LNCaP clone FGC (cell line): ENCODE data around the gene PHLPP1.

Source experiments
- DNase-seq: peaks from one replicate; pipeline ENCODE4 v3.0.0-alpha.2; 2011; ENCODE audit warnings: low read depth
- H3K4me3 ChIP-seq: 2 replicates; pipeline ENCODE4 v1.5.1; 2011; ENCODE audit warnings: mild to moderate bottlenecking, low read depth, low read length, control low read depth
- TF ChIP-seq, protein P1 (sequence below): IDR thresholded peaks from 2 replicates; pipeline ENCODE4 v1.5.1; 2012; ENCODE audit warnings: mild to moderate bottlenecking; ENCODE audit not compliant: control insufficient read depth, insufficient read depth; ENCODE audit errors: extremely low read depth

Gene PHLPP1

DNA sequence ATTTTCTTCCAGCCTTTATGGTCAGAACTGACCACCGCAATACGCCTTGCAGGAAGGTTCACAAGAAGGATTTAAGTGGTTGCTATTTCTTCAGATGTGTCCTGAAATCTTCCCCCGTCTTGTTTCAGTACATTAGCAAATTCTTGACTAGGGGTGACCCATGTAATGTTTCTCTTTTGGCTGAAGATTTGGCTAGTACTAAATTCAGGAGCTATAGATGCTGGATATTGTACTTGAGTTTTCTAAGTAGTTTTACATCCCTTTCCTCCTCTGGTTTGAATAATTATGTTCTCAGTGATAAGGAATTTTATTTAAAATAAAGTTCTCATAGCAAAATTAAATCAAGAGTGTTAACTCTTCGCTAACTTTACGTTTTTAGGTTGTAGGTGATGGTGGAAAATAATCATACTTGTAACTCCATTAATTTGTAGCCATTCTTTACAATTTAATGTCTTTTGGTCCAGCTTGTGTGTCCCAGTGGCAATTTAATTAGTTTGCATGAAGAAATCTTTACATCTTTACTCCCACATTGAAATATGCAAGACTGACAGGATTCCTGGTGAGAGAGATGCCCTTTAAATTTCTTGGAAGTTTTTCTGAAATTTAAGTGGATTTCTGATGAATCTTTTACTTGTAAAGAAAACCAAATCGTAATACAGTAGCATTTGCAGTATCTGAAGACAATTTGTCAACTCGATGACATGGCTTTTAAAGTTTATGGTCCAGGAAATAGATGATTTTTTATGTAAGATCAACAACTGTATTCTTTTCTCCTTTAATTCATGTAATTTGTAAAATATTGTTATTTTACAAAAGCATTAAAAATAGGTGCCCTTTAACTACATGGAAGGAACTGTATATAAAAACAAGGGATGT, 2.8 kb downstream of the PHLPP1 start:
- DNase-seq: no peak
- H3K4me3 ChIP-seq: peak overlapping the region; percentile 51
- TF ChIP-seq, protein P1, sequence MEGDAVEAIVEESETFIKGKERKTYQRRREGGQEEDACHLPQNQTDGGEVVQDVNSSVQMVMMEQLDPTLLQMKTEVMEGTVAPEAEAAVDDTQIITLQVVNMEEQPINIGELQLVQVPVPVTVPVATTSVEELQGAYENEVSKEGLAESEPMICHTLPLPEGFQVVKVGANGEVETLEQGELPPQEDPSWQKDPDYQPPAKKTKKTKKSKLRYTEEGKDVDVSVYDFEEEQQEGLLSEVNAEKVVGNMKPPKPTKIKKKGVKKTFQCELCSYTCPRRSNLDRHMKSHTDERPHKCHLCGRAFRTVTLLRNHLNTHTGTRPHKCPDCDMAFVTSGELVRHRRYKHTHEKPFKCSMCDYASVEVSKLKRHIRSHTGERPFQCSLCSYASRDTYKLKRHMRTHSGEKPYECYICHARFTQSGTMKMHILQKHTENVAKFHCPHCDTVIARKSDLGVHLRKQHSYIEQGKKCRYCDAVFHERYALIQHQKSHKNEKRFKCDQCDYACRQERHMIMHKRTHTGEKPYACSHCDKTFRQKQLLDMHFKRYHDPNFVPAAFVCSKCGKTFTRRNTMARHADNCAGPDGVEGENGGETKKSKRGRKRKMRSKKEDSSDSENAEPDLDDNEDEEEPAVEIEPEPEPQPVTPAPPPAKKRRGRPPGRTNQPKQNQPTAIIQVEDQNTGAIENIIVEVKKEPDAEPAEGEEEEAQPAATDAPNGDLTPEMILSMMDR: no peak

DNA sequence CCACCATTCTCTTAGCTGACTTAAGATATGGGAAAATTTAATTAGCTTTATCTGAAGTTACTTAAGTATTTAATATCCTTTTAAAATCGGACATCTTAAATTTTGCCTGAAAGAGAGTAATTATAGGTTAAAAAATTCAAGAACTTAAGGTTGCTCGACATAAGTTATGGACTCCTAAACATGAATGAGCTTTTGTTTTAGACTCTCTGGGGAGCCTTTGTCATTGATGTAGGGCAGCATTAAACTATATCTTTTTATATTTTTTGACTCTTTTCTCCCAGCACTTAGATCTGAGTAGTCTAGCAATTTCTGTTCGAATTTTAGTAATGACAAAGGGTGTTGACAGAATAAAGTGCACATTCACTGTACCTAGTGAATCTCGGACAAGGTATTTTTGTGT, 4.7 kb downstream of the PHLPP1 start:
- no peak overlapping the region for H3K4me3 ChIP-seq
- TF ChIP-seq, protein P1: no peak
- no peak for DNase-seq

DNA sequence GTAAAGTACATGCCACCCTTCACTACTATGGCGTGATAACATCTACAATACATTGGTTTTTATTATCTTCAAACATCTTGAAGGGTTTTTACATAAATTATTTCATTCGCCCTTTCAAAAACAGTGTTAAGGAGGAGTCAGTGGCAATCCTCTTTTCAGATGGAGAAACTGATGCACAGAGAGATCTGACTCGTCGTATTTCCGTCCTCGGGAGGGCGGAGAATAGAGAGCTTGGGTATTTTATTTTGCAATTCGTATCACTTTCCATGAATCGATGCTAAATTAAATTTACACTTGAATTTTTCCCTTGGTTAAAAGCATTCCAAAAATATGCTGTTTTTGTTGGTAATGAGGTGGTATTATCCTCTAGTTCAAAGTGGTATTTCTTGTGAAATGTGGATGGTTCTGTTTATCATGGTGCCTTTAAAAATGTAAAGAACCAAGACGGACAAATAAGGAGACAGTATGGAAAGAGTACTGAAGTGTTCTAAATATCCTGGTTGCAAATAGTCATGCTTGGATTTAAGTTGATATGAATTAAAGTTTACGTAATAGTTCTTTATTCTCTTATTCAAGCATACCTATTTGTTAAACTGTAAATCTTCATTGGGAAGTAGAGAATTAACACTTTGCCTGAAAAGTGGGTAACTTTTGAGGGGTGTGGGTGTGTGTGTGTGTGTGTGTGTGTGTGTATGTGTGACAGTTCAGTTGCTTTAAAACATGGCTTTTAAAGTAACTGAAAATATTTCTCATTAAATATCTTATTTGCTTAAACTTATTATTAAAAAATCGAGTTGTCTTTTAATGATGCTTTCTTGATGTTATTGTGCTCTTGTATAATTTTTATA, 5.6 kb downstream of the PHLPP1 start:
- no peak overlapping the region for H3K4me3 ChIP-seq

GRCh38 chr18:62721839-62722795, 6.8 kb downstream of the PHLPP1 start:
- TF ChIP-seq, protein P1: no peak
- DNase-seq: no peak
- no peak overlapping the region for H3K4me3 ChIP-seq

More for the DNA sequence above, 5.6 kb downstream of the PHLPP1 start:
- TF ChIP-seq, protein P1: no peak
- DNase-seq: no peak

DNA sequence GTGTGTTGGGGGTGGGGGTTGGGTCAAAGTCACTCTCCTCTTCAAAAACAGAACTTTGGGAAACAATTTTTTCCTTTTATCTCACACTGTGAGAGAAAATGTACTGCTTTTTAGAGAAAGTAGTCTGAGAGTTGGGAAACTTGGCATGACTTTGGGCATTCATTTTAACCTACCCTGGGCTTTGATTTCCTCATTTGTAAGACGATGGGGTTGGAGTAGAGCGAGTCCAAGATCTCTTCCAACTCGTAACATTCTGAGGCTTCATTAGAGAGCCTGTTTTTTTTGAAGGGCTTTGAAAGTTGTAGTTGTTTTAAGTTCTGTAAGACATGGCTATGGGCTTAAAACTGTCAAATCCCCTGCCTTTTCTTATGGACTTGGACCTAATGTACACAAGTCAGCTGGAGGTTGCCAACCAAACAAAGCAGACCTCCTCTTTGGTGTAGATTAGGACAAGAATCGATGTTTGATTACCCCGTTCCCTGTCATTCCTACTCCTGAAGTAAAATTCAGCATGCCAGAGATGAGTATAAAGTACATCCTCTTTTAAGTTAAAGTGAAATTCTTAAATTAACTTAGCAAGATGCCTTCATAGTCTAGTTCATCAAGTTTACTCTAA, 8.4 kb downstream of the PHLPP1 start:
- TF ChIP-seq, protein P1: no peak
- no peak overlapping the region for H3K4me3 ChIP-seq
- DNase-seq: no peak

DNA sequence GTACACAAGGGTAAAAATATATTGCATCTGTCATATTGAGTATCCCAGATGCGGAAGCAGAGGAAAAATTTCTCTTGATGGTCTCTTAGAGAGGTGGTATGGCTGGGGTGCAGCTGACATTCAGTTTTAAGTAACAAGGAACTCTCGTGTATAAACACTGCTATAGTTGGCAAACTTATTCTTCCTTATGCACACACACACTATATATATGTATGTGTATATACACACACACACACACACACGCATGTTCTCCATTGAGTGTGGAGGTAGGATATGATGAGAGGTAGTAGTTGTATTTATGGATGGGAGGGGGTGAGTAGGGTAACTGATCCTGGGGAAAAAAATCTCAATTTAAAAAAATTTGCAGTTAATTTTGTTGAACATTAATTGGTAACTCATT, 10.6 kb downstream of the PHLPP1 start:
- H3K4me3 ChIP-seq: no peak overlapping the region
- DNase-seq: no peak

More for the DNA sequence above, 10.6 kb downstream of the PHLPP1 start:
- TF ChIP-seq, protein P1: no peak
